H1 (cell line): ENCODE results near the gene CDK5. TPM values are rescaled to one million over a fixed set of nuclear protein-coding genes. Genes with fewer than 3 reads are reported as not detected.

Experiments used
- CTCF ChIA-PET: fragments of 300-600 bp; sonication (Branson Sonifier 250); formaldehyde crosslinking; loops from one replicate; lab custom pipeline; 2021; ENCODE audit not compliant: partially characterized antibody; lab: Charles Lee
- POLR2A ChIA-PET: fragments of 300-600 bp; sonication (Branson Sonifier 250); formaldehyde crosslinking; loops from one replicate; lab custom pipeline; 2021; ENCODE audit warnings: inconsistent platforms; ENCODE audit not compliant: partially characterized antibody; lab: Charles Lee
- DNase-seq, 2 experiments: peaks; one replicate each; pipeline versions ENCODE4 v3.0.0 to v3.0.0-alpha.2; 2010 to 2022; ENCODE audit warnings: low spot score in 2 of 2, low read depth in 1 of 2, mixed read lengths in 1 of 2
- FAIRE-seq: peaks from 2 replicates; lab custom pipeline; 2011; peaks lifted over from hg19 to GRCh38; lab: Jason Lieb, UNC
- H2AFZ ChIP-seq: 2 replicates; pipeline ENCODE4 v1.8.1; 2012; ENCODE audit warnings: low read length, inconsistent platforms
- H2AK5ac ChIP-seq: 2 replicates; pipeline ENCODE4 v1.6.1; 2013; ENCODE audit warnings: low read depth, low read length
- H2BK120ac ChIP-seq: replicated peaks from 2 replicates; pipeline ENCODE3; 2013; ENCODE audit warnings: low read depth, low read length, inconsistent platforms
- H2BK12ac ChIP-seq: 2 replicates; pipeline ENCODE4 v1.6.1; 2013; ENCODE audit warnings: low read depth, low read length
- H2BK15ac ChIP-seq: 2 replicates; pipeline ENCODE4 v1.6.1; 2013; ENCODE audit warnings: low read length
- H2BK20ac ChIP-seq: 2 replicates; pipeline ENCODE4 v1.6.1; 2013; ENCODE audit warnings: low read length
- H2BK5ac ChIP-seq: 2 replicates; pipeline ENCODE4 v1.6.1; 2013; ENCODE audit warnings: low read depth, low read length
- H3K14ac ChIP-seq: 2 replicates; pipeline ENCODE4 v1.6.1; 2013; ENCODE audit warnings: inconsistent platforms; ENCODE audit not compliant: insufficient read length
- H3K18ac ChIP-seq: 2 replicates; pipeline ENCODE4 v1.6.1; 2013; ENCODE audit warnings: low read length; ENCODE audit errors: extremely low read depth
- H3K23ac ChIP-seq: 2 replicates; pipeline ENCODE4 v1.6.1; 2013; ENCODE audit warnings: inconsistent platforms; ENCODE audit not compliant: insufficient read length
- H3K23me2 ChIP-seq: 2 replicates; pipeline ENCODE4 v1.6.1; 2013; ENCODE audit warnings: low read depth, low read length
- H3K27ac ChIP-seq: 2 replicates; pipeline ENCODE4 v1.6.1; 2011; ENCODE audit warnings: low read depth, low read length, inconsistent platforms
- H3K27me3 ChIP-seq, 4 experiments: replicated peaks in 1 of 4; 1 replicate in 1 of 4; 2 replicates in 3 of 4; pipeline versions ENCODE4 v1.6.1 to v1.8.1; 2011 to 2013; ENCODE audit warnings: low read length in 3 of 4, mild to moderate bottlenecking in 3 of 4, inconsistent platforms in 2 of 4, mixed read lengths in 2 of 4, moderate library complexity in 1 of 4; ENCODE audit not compliant: control insufficient read depth in 3 of 4, insufficient read depth in 3 of 4; ENCODE audit errors: extremely low read depth in 1 of 4
- H3K36me3 ChIP-seq, 4 experiments: 2 replicates each; pipeline versions ENCODE4 v1.6.1 to v1.8.1; 2011 to 2013; ENCODE audit warnings: mild to moderate bottlenecking in 4 of 4, low read length in 3 of 4, moderate library complexity in 2 of 4, control low read depth in 1 of 4, inconsistent platforms in 1 of 4; ENCODE audit not compliant: insufficient read depth in 4 of 4, control insufficient read depth in 2 of 4
- H3K4ac ChIP-seq: replicated peaks from 2 replicates; pipeline ENCODE3; 2013; ENCODE audit warnings: low read length, low read depth, mixed read lengths, inconsistent platforms; ENCODE audit not compliant: insufficient read length
- H3K4me1 ChIP-seq, 4 experiments: replicated peaks in 1 of 4; 1 replicate in 1 of 4; 2 replicates in 3 of 4; pipeline versions ENCODE4 v1.6.1 to v1.8.1; 2011 to 2013; ENCODE audit warnings: low read length in 3 of 4, inconsistent platforms in 2 of 4, mixed read lengths in 1 of 4; ENCODE audit not compliant: insufficient read depth in 4 of 4, control insufficient read depth in 3 of 4
- H3K4me2 ChIP-seq, 2 experiments: 2 replicates each; pipeline versions ENCODE4 v1.6.1 to v1.8.1; 2011 to 2013; ENCODE audit warnings: low read depth in 2 of 2, low read length in 2 of 2, control low read depth in 1 of 2, inconsistent platforms in 1 of 2, mild to moderate bottlenecking in 1 of 2; ENCODE audit not compliant: insufficient read depth in 1 of 2
- H3K4me3 ChIP-seq, 4 experiments: fragments of 200-600, 300-600 bp in 1 of 4; sonication (generic), shearing (Covaris generic), sonication (Bioruptor Twin) in 1 of 4; 2 replicates each; pipeline versions ENCODE4 v1.5.1 to v1.8.1; 2011 to 2016; ENCODE audit warnings: low read length in 4 of 4, low read depth in 3 of 4, control low read depth in 2 of 4, inconsistent platforms in 2 of 4, mild to moderate bottlenecking in 2 of 4, mixed read lengths in 1 of 4, moderate library complexity in 1 of 4; ENCODE audit not compliant: insufficient read depth in 2 of 4; ENCODE audit errors: extremely low read depth in 1 of 4
- H3K56ac ChIP-seq: replicated peaks from 2 replicates; pipeline ENCODE3; 2013; ENCODE audit warnings: low read depth, mild to moderate bottlenecking, mixed read lengths, low read length, inconsistent platforms; ENCODE audit not compliant: insufficient read length
- H3K79me1 ChIP-seq: 2 replicates; pipeline ENCODE4 v1.6.1; 2013; ENCODE audit warnings: low read depth, low read length, control low read depth
- H3K79me2 ChIP-seq, 2 experiments: 2 replicates each; pipeline versions ENCODE4 v1.6.1 to v1.8.1; 2012 to 2013; ENCODE audit warnings: low read length in 2 of 2, mild to moderate bottlenecking in 2 of 2, inconsistent platforms in 1 of 2; ENCODE audit not compliant: insufficient read depth in 2 of 2, control insufficient read depth in 1 of 2
- H3K9ac ChIP-seq, 4 experiments: replicated peaks in 1 of 4; 1 replicate in 1 of 4; 2 replicates in 3 of 4; pipeline versions ENCODE4 v1.6.1 to v1.8.1; 2011 to 2013; ENCODE audit warnings: low read depth in 3 of 4, low read length in 3 of 4, control low read depth in 2 of 4, mild to moderate bottlenecking in 2 of 4, moderate library complexity in 2 of 4, inconsistent platforms in 1 of 4; ENCODE audit errors: extremely low read depth in 1 of 4
- H3K9me3 ChIP-seq, 2 experiments: 2 replicates each; pipeline versions ENCODE4 v1.6.1 to v1.8.1; 2012 to 2013; ENCODE audit warnings: mild to moderate bottlenecking in 2 of 2, moderate library complexity in 2 of 2, control low read depth in 1 of 2, inconsistent platforms in 1 of 2, low read depth in 1 of 2, low read length in 1 of 2, mixed read lengths in 1 of 2; ENCODE audit not compliant: insufficient read depth in 2 of 2
- H4K20me1 ChIP-seq, 2 experiments: replicated peaks in 1 of 2; 2 replicates each; pipeline versions ENCODE3 to v1.8.1; 2011 to 2013; ENCODE audit warnings: inconsistent platforms in 2 of 2, low read length in 2 of 2, mild to moderate bottlenecking in 1 of 2; ENCODE audit not compliant: insufficient read depth in 2 of 2, control insufficient read depth in 1 of 2
- H4K5ac ChIP-seq: 2 replicates; pipeline ENCODE4 v1.6.1; 2013; ENCODE audit warnings: low read length, low read depth, mixed read lengths, inconsistent platforms; ENCODE audit not compliant: insufficient read length
- H4K8ac ChIP-seq: 2 replicates; pipeline ENCODE4 v1.8.0; 2013; ENCODE audit warnings: mild to moderate bottlenecking, moderate library complexity, low read length, inconsistent platforms; ENCODE audit not compliant: insufficient read depth; ENCODE audit errors: extremely low read depth
- H4K91ac ChIP-seq: replicated peaks from 2 replicates; pipeline ENCODE3; 2013; ENCODE audit warnings: low read length, mixed read lengths, inconsistent platforms; ENCODE audit not compliant: insufficient read length
- ASH2L ChIP-seq: fragments of 200-600, 300-600 bp; sonication (generic); IDR thresholded peaks from one replicate; pipeline ENCODE4 v1.7.1; 2017; ENCODE audit warnings: low read length
- ATF2 ChIP-seq: IDR thresholded peaks from 2 replicates; pipeline ENCODE4 v1.6.1; 2012; ENCODE audit warnings: low read length, inconsistent platforms
- ATF3 ChIP-seq: IDR thresholded peaks from 2 replicates; pipeline ENCODE4 v1.6.1; 2011; ENCODE audit warnings: low read depth, mild to moderate bottlenecking, low read length; ENCODE audit not compliant: insufficient read depth
- CBX8 ChIP-seq: fragments of 300-800, 300-1000 bp; sonication (generic); IDR thresholded peaks from 2 replicates; pipeline ENCODE4 v1.7.1; 2016; ENCODE audit warnings: low read depth, low read length, borderline replicate concordance
- CTCF ChIP-seq, 3 experiments: IDR thresholded peaks; 1 replicate in 2 of 3; 2 replicates in 1 of 3; pipeline versions ENCODE4 v1.5.1 to v1.6.1; 2011; ENCODE audit warnings: low read length in 3 of 3, mild to moderate bottlenecking in 3 of 3, inconsistent platforms in 2 of 3, low read depth in 1 of 3, moderate library complexity in 1 of 3; ENCODE audit not compliant: insufficient read depth in 1 of 3; ENCODE audit errors: control extremely low read depth in 1 of 3
- RFX5 ChIP-seq: IDR thresholded peaks from 2 replicates; pipeline ENCODE4 v1.6.1; 2011; ENCODE audit warnings: low read depth, low read length, improper control_type of control experiment, borderline replicate concordance
- USF2 ChIP-seq: IDR thresholded peaks from 2 replicates; pipeline ENCODE4 v1.6.1; 2011; ENCODE audit warnings: low read length, improper control_type of control experiment
- WGBS, 2 experiments: shearing (Covaris generic) in 1 of 2; methylation state at CpG; one replicate each; pipeline versions ENCODE4 v1.1.6 to v1.1.7; 2013 to 2015; ENCODE audit warnings: low lambda C conversion rate in 2 of 2, mixed read lengths in 2 of 2, inconsistent platforms in 1 of 2, low coverage in 1 of 2, missing lambda C conversion rate in 1 of 2; ENCODE audit not compliant: insufficient replicate concordance in 2 of 2, insufficient coverage in 1 of 2, insufficient read length in 1 of 2; ENCODE audit errors: extremely low coverage in 1 of 2, missing lambda C conversion rate in 1 of 2; 5-methylcytosine and 5-hydroxymethylcytosine counted together
- polyA plus RNA-seq, 7 experiments: library from polyadenylated mRNA; depleted of rRNA in 3 of 7; stranded (reverse) in 5 of 7; unstranded in 2 of 7; fragments of >200 nt in 5 of 7; fragments of 200-250 nt in 2 of 7; gene quantifications; 1 replicate in 5 of 7; 2 replicates in 1 of 7; 4 replicates in 1 of 7; pipeline versions ENCODE4 v1.2.1 to v1.2.3, GENCODE V29; 2011 to 2013; ENCODE audit warnings: missing spikeins in 2 of 7, mixed read lengths in 2 of 7
- total RNA-seq: library from RNA; stranded (reverse); fragmentation: NEBNext Ultra II Directional; extraction: Animal tissue kit (Norgen Biotek cat#: 25700); gene quantifications from 2 replicates; pipeline ENCODE4 v1.2.1, GENCODE V29; 2021

The CDK5 gene
- total and polyA plus RNA-seq, 2 of the 8 experiments (the other 6 are each of a cell fraction or from before 2014, with no cell fraction given) = 22.8 to 37.2 TPM

GRCh38 chr7:151043959-151044358, 13.7 kb downstream of the CDK5 start:
- CTCF ChIA-PET = interaction anchor here (3.5 kb wide), 1 partner anchor 12 kb away, joined by 20 read pairs; no protein-coding TSS in a partner anchor
- no peak for FAIRE-seq
- no peak for TF ChIP-seq CBX8
- no peak for TF ChIP-seq CTCF (IDR thresholded peaks at IDR 0.05; ENCODE audit: control extremely low read depth in 1 of 3, insufficient read depth in 1 of 3, low read depth in 1 of 3, low read length in 3 of 3)
- no peak for TF ChIP-seq USF2
- TF ChIP-seq ASH2L = no peak
- TF ChIP-seq ATF3 = no peak
- no peak for TF ChIP-seq ATF2
- TF ChIP-seq RFX5 = no peak

More at GRCh38 chr7:151043959-151044358, 13.7 kb downstream of the CDK5 start:
- H2BK20ac ChIP-seq = no peak overlapping the region
- no peak overlapping the region for H3K56ac ChIP-seq
- no peaks in the 10 kb centered on the region for H3K36me3 ChIP-seq
- peaks cover 2 to 6% of the 10 kb centered on the region in 2 experiments for H4K20me1 ChIP-seq
- 87% methylated on average over 19 of the region's 20 CpGs; no CpG with 5 or more reads in 1 of the 2 experiments for WGBS, 2 experiments
- peaks cover 0 to 9% (median 3%) of the 10 kb centered on the region in 4 experiments; a peak in 4 of 7 replicates for H3K27me3 ChIP-seq
- H2AK5ac ChIP-seq = no peak overlapping the region
- H4K91ac ChIP-seq = no peak overlapping the region
- H4K8ac ChIP-seq = no peak overlapping the region
- H3K79me1 ChIP-seq = no peaks in the 10 kb centered on the region
- H3K9ac ChIP-seq = no peak overlapping the region
- H2AFZ ChIP-seq = no peak overlapping the region
- no peak overlapping the region for H3K23ac ChIP-seq
- H3K4ac ChIP-seq = no peak overlapping the region
- H2BK5ac ChIP-seq = no peak overlapping the region
- no peak overlapping the region for H3K18ac ChIP-seq
- H3K27ac ChIP-seq = no peak overlapping the region
- POLR2A ChIA-PET = interaction anchor here (1.0 to 1.2 kb wide), 2 partner anchors 8 to 28 kb away, joined by 3 read pairs; no protein-coding TSS in a partner anchor
- H3K79me2 ChIP-seq = no peaks in the 10 kb centered on the region
- no peak overlapping the region for H2BK12ac ChIP-seq
- no peak overlapping the region for H4K5ac ChIP-seq
- no peak overlapping the region for H3K4me3 ChIP-seq
- H3K4me1 ChIP-seq = no peaks in the 10 kb centered on the region
- H3K4me2 ChIP-seq = no peak overlapping the region
- no peaks in the 10 kb centered on the region for H3K23me2 ChIP-seq
- DNase-seq = no peak
- H2BK120ac ChIP-seq = no peak overlapping the region
- H2BK15ac ChIP-seq = no peak overlapping the region
- no peaks in the 10 kb centered on the region for H3K9me3 ChIP-seq
- no peak overlapping the region for H3K14ac ChIP-seq
